ENCODE results near the gene SPATA32.

DNA sequence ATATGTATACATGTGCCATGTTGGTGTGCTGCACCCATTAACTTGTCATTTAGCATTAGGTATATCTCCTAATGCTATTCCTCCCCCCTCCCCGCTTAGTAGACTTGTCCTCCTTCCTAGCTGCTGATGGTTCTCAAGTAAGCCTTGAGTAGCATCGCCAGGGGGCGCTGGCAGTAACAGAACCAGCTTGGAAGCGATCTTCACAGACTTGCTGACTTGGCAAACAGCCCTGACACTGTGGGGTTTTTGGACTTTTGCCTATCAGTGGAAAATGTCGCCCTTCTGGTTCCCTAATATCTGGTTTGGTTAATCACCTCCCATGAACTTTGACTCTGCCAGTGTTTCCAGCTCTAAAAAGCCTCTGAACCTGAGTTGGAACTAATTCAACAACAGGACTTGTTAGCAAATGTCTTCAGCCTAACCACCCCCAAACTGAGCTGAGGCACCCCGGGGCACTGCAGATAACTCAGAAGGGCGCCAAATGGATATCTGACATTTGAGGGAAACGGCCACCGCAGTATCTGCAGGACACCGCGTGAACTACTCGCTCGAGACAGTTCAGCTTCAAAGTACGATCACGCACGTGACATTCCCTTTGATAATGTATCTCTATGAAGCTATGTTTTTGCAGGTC lies 15.4 kb upstream of the SPATA32 start:
- peak; percentile 69 to 95 (median 94) for TF ChIP-seq CTCF (IDR thresholded peaks at IDR 0.05)
- peak in 1 of 2 donors; percentile 29 for TF ChIP-seq POLR2A (IDR thresholded peaks at IDR 0.05)
